GM23338 (cell line): ENCODE data around the gene WDR1.

Experiments used
- CREB1 ChIP-seq: fragments of 250-450 bp; sonication (Bioruptor Pico); IDR thresholded peaks from 2 replicates; pipeline ENCODE4 v1.5.0; 2020; ENCODE audit warnings: low read depth, mild to moderate bottlenecking, moderate library complexity
- EZH2 ChIP-seq: fragments of 200-600 bp; sonication (generic); IDR thresholded peaks from one replicate; pipeline ENCODE4 v1.8.0; 2017; ENCODE audit warnings: antibody characterized with exemption, mild to moderate bottlenecking, low read depth; ENCODE audit not compliant: unreplicated experiment
- TF ChIP-seq, protein P1 (sequence below), 2 experiments: fragments of 200-600 bp in 1 of 2; sonication (generic) in 1 of 2; conservative IDR thresholded peaks; 2 replicates each; pipeline versions ENCODE4 v1.5.1 to v1.6.1; 2016 to 2017; ENCODE audit warnings: antibody characterized with exemption in 2 of 2, low read depth in 2 of 2, mild to moderate bottlenecking in 2 of 2, moderate library complexity in 1 of 2
- TF ChIP-seq, protein P2 (sequence below): IDR thresholded peaks from 2 replicates; pipeline ENCODE4 v1.6.1; 2016; ENCODE audit warnings: antibody characterized with exemption

DNA sequence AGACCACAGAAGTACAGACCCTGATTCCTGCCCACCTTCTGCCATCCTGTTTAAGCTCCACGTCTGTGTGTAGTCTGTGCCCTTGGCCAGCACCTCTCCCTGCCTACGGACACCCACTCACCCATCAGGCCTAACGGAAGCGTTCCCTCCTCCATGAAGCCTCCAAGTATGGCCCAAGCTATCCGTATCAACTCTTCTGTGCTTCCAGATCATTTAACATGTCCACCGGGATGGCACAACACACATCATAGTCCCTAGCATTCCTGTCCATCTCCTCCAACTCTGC is 11.7 kb downstream of the WDR1 start:
- TF ChIP-seq, protein P1, sequence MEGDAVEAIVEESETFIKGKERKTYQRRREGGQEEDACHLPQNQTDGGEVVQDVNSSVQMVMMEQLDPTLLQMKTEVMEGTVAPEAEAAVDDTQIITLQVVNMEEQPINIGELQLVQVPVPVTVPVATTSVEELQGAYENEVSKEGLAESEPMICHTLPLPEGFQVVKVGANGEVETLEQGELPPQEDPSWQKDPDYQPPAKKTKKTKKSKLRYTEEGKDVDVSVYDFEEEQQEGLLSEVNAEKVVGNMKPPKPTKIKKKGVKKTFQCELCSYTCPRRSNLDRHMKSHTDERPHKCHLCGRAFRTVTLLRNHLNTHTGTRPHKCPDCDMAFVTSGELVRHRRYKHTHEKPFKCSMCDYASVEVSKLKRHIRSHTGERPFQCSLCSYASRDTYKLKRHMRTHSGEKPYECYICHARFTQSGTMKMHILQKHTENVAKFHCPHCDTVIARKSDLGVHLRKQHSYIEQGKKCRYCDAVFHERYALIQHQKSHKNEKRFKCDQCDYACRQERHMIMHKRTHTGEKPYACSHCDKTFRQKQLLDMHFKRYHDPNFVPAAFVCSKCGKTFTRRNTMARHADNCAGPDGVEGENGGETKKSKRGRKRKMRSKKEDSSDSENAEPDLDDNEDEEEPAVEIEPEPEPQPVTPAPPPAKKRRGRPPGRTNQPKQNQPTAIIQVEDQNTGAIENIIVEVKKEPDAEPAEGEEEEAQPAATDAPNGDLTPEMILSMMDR (conservative IDR thresholded peaks at IDR 0.05; ENCODE audit: low read depth in 2 of 2) = no peak
- TF ChIP-seq CREB1 (CRISPR knock-in tag) = no peak
- TF ChIP-seq EZH2 = no peak
- TF ChIP-seq, protein P2, sequence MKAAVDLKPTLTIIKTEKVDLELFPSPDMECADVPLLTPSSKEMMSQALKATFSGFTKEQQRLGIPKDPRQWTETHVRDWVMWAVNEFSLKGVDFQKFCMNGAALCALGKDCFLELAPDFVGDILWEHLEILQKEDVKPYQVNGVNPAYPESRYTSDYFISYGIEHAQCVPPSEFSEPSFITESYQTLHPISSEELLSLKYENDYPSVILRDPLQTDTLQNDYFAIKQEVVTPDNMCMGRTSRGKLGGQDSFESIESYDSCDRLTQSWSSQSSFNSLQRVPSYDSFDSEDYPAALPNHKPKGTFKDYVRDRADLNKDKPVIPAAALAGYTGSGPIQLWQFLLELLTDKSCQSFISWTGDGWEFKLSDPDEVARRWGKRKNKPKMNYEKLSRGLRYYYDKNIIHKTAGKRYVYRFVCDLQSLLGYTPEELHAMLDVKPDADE = no peak
